ENCODE data around the gene KLK7.

The KLK7 gene

DNA sequence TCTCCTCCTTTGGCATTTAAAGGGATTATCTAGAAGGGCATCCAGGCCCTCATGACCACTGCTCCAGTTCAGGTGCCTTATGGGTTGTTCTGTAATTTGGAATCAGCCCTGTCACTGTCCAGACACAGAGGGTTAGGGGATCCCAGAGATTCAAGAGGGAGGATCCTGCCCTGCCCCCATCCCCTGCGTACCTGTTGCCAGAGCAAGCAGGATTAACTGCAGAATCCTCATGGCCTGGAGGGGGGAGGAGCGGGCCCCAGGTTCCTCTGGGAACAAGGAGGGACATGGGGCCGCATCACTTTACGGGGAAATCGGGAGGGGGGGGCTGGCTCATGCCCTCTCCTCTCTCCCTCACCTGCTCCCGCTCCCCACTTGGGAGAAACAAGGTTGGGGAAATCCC, 41.7 kb upstream of the KLK7 start:
- Histone ChIP-seq H2AFZ (ENCODE audit: low read depth, low read length, severe bottlenecking) (no peak overlapping the region), H3K4me2 (ENCODE audit: low read depth, low read length, poor library complexity, severe bottlenecking) (no peak overlapping the region), H3K9ac (ENCODE audit: low read length) (no peak overlapping the region), H3K36me3 (ENCODE audit: low read length) (no peaks in the 10 kb centered on the region), H3F3A (ENCODE audit: insufficient read depth) (no peaks in the 10 kb centered on the region), H3K9me2 (replicated peaks; ENCODE audit: insufficient read depth, low read length) (no peaks in the 10 kb centered on the region), H3K9me3 (ENCODE audit: insufficient read depth, low read length) (no peaks in the 10 kb centered on the region), H3K27me3 (ENCODE audit: low read length) (no peaks in the 10 kb centered on the region), H3K4me3 (ENCODE audit: insufficient read depth, low read length, poor library complexity, severe bottlenecking) (no peak overlapping the region), H3K27ac (ENCODE audit: low read depth, low read length) (no peak overlapping the region), H3K79me2 (ENCODE audit: insufficient read depth, low read length) (no peaks in the 10 kb centered on the region), H4K20me1 (ENCODE audit: low read depth, low read length) (no peaks in the 10 kb centered on the region)
- TF ChIP-seq, protein P1, sequence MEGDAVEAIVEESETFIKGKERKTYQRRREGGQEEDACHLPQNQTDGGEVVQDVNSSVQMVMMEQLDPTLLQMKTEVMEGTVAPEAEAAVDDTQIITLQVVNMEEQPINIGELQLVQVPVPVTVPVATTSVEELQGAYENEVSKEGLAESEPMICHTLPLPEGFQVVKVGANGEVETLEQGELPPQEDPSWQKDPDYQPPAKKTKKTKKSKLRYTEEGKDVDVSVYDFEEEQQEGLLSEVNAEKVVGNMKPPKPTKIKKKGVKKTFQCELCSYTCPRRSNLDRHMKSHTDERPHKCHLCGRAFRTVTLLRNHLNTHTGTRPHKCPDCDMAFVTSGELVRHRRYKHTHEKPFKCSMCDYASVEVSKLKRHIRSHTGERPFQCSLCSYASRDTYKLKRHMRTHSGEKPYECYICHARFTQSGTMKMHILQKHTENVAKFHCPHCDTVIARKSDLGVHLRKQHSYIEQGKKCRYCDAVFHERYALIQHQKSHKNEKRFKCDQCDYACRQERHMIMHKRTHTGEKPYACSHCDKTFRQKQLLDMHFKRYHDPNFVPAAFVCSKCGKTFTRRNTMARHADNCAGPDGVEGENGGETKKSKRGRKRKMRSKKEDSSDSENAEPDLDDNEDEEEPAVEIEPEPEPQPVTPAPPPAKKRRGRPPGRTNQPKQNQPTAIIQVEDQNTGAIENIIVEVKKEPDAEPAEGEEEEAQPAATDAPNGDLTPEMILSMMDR (IDR thresholded peaks at IDR 0.05; ENCODE audit: insufficient read depth, low read length, poor library complexity, severe bottlenecking), result no peak
- no peak for TF ChIP-seq EZH2phosphoT487 (conservative IDR thresholded peaks at IDR 0.05; ENCODE audit: low read length)

DNA sequence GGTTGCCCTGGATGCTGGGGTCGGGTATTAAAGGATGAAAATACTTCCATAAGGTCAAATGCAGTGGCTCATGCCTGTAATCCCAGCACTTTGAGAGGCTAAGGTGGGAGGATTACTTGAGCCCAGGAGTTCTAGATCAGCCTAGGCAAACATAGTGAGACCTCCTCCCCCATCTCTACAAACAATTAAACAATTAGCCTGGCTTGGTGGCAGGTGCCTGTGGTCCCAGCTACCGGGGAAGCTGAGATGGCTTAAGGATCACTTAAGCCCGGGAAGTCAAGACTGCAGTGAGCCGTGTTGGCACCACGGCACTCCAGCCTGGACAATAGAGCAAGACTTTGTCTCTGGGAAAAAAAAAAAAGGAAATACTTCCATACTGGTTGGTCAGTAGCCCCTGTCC, 41.2 kb upstream of the KLK7 start:
- H3K9me2 ChIP-seq (replicated peaks; ENCODE audit: insufficient read depth, low read length), result no peaks in the 10 kb centered on the region
- H3K27ac ChIP-seq (ENCODE audit: low read depth, low read length), result no peak overlapping the region
- H2AFZ ChIP-seq (ENCODE audit: low read depth, low read length, severe bottlenecking), result no peak overlapping the region
- no peaks in the 10 kb centered on the region for H3K79me2 ChIP-seq (ENCODE audit: insufficient read depth, low read length)
- TF ChIP-seq EZH2phosphoT487 (conservative IDR thresholded peaks at IDR 0.05; ENCODE audit: low read length), result no peak
- TF ChIP-seq, protein P1 (IDR thresholded peaks at IDR 0.05; ENCODE audit: insufficient read depth, low read length, poor library complexity, severe bottlenecking), result no peak
- H3K9ac ChIP-seq (ENCODE audit: low read length), result no peak overlapping the region
- H3K36me3 ChIP-seq (ENCODE audit: low read length), result no peaks in the 10 kb centered on the region
- no peaks in the 10 kb centered on the region for H3K27me3 ChIP-seq (ENCODE audit: low read length)
- no peak overlapping the region for H3K4me3 ChIP-seq (ENCODE audit: insufficient read depth, low read length, poor library complexity, severe bottlenecking)
- H4K20me1 ChIP-seq (ENCODE audit: low read depth, low read length), result no peaks in the 10 kb centered on the region
- H3F3A ChIP-seq (ENCODE audit: insufficient read depth), result no peaks in the 10 kb centered on the region
- H3K4me2 ChIP-seq (ENCODE audit: low read depth, low read length, poor library complexity, severe bottlenecking), result no peak overlapping the region
- H3K9me3 ChIP-seq (ENCODE audit: insufficient read depth, low read length), result no peaks in the 10 kb centered on the region

DNA sequence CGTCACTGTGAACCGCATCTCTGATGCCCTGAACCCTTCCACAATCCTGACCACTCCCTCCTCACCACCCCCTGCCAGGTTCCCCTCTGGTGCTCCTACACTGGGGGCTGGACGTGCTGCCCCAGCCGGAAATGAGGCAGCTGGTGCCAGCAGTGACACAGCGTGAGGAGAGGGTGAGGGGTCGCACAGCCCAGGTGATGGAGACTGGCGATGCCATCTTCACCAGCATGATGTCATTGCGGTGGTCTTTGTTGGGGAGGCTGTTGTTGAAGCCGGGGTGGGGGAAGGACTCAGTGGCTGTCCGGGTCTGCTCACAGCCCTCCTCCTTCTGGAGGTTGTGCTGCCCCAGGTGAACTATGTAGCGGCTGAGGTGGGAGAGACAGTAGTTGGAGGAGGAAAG, 40.2 kb upstream of the KLK7 start:
- TF ChIP-seq, protein P1 (IDR thresholded peaks at IDR 0.05; ENCODE audit: insufficient read depth, low read length, poor library complexity, severe bottlenecking), result no peak
- TF ChIP-seq EZH2phosphoT487 (conservative IDR thresholded peaks at IDR 0.05; ENCODE audit: low read length), result no peak
- Histone ChIP-seq H2AFZ (ENCODE audit: low read depth, low read length, severe bottlenecking) (no peak overlapping the region), H3K27ac (ENCODE audit: low read depth, low read length) (no peak overlapping the region), H3K4me3 (ENCODE audit: insufficient read depth, low read length, poor library complexity, severe bottlenecking) (no peak overlapping the region), H3K36me3 (ENCODE audit: low read length) (no peaks in the 10 kb centered on the region), H3K79me2 (ENCODE audit: insufficient read depth, low read length) (no peaks in the 10 kb centered on the region), H3K4me2 (ENCODE audit: low read depth, low read length, poor library complexity, severe bottlenecking) (no peak overlapping the region), H3F3A (ENCODE audit: insufficient read depth) (no peaks in the 10 kb centered on the region), H3K9ac (ENCODE audit: low read length) (no peak overlapping the region), H3K9me3 (ENCODE audit: insufficient read depth, low read length) (no peaks in the 10 kb centered on the region), H4K20me1 (ENCODE audit: low read depth, low read length) (no peaks in the 10 kb centered on the region), H3K27me3 (ENCODE audit: low read length) (no peaks in the 10 kb centered on the region), H3K9me2 (replicated peaks; ENCODE audit: insufficient read depth, low read length) (no peaks in the 10 kb centered on the region)

Measured in SU-DHL-6 (cell line).